ENCODE results near the gene LGALS1.

- no peak for TF ChIP-seq CTCF (IDR thresholded peaks at IDR 0.05)
- no peak for TF ChIP-seq POLR2A (IDR thresholded peaks at IDR 0.05)
Observed at GRCh38 chr22:37681001-37681424, 5.6 kb downstream of the LGALS1 start.

All from breast epithelium (tissue), 3 donors.